Measurements from ENCODE around the gene LZTS2. TPM values are rescaled to one million over a fixed set of nuclear protein-coding genes. Genes with fewer than 3 reads are reported as not detected.

The LZTS2 gene
- total and polyA plus RNA-seq, 10 of the 15 experiments (the other 5 are each of a cell fraction or from before 2014, with no cell fraction given) = 0.08 to 13.4 (median 7.2) TPM

DNA sequence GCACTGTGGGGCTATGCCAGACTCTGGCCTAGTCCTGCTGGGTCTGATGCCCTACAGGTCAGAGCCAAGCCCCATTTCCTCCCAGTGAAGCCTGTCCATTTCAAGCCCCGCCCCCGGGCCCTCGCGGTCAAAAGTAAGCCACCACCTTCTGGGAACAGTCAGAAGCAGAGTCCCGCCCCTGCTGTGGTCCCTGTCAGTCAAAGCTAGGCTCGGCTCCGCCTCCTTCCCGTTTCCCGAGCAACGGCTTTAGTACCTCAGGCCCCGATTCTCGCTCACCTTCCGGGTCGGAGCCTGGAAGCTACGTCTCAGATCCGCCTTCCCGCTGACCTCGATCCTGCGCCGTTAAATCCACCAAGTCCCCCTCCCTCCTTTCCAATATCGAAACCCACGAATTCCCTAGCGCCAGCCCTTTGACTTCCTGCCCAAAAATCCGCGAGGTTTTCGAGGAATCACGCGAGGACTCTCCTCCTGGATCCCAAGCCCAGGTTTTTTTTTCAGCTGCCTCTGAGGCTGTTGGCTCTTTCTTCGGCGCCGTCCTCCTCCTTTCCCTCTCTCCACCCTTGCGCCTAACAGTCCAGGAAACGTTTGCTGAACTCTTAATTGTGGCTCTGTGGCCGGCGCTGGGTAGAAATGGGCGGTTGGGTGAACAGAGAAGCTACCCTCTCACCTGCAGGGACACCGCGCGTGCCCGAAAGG, 43.2 kb downstream of the LZTS2 start (continued):
- TF ChIP-seq POLR2AphosphoS5 (IDR thresholded peaks at IDR 0.05; ENCODE audit: low read length) (peak; percentile 78), NBN (IDR thresholded peaks at IDR 0.05) (0 out of 2 replicates have a peak, but pooled peaks have one; percentile 28), SP1 (IDR thresholded peaks at IDR 0.05; ENCODE audit: low read depth, low read length) (peak; percentile 21), ZZZ3 (IDR thresholded peaks at IDR 0.05; ENCODE audit: control insufficient read depth, insufficient read length, low read depth) (no peak), SREBF1 (IDR thresholded peaks at IDR 0.05; ENCODE audit: low read length) (no peak), SIX5 (IDR thresholded peaks at IDR 0.05; ENCODE audit: low read depth, low read length, severe bottlenecking) (no peak), NR2F1 (conservative IDR thresholded peaks at IDR 0.05) (no peak), TCF7 (IDR thresholded peaks at IDR 0.05; ENCODE audit: borderline replicate concordance) (no peak), ZNF24 (IDR thresholded peaks at IDR 0.05) (no peak), BACH1 (IDR thresholded peaks at IDR 0.05; ENCODE audit: borderline replicate concordance) (no peak), HCFC1 (IDR thresholded peaks at IDR 0.05; ENCODE audit: low read length) (no peak), PML (IDR thresholded peaks at IDR 0.05; ENCODE audit: low read length) (peak; percentile 61; the same call in 1 of the 2 replicates), EGR1 (IDR thresholded peaks at IDR 0.05; ENCODE audit: borderline replicate concordance in 1 of 2, low read depth in 2 of 2, low read length in 2 of 2) (0 out of 3 replicates have a peak, but pooled peaks of 1 of the 2 experiments have one; percentile 25), PAX8 (IDR thresholded peaks at IDR 0.05) (no peak), CBX3 (IDR thresholded peaks at IDR 0.05; ENCODE audit: borderline replicate concordance, low read depth) (no peak), ASH2L (IDR thresholded peaks at IDR 0.05; ENCODE audit: borderline replicate concordance, low read depth) (no peak), CBFB (IDR thresholded peaks at IDR 0.05; ENCODE audit: low read depth) (peak; percentile 73; the same call in 1 of the 2 replicates)
- TF ChIP-seq, protein P1, sequence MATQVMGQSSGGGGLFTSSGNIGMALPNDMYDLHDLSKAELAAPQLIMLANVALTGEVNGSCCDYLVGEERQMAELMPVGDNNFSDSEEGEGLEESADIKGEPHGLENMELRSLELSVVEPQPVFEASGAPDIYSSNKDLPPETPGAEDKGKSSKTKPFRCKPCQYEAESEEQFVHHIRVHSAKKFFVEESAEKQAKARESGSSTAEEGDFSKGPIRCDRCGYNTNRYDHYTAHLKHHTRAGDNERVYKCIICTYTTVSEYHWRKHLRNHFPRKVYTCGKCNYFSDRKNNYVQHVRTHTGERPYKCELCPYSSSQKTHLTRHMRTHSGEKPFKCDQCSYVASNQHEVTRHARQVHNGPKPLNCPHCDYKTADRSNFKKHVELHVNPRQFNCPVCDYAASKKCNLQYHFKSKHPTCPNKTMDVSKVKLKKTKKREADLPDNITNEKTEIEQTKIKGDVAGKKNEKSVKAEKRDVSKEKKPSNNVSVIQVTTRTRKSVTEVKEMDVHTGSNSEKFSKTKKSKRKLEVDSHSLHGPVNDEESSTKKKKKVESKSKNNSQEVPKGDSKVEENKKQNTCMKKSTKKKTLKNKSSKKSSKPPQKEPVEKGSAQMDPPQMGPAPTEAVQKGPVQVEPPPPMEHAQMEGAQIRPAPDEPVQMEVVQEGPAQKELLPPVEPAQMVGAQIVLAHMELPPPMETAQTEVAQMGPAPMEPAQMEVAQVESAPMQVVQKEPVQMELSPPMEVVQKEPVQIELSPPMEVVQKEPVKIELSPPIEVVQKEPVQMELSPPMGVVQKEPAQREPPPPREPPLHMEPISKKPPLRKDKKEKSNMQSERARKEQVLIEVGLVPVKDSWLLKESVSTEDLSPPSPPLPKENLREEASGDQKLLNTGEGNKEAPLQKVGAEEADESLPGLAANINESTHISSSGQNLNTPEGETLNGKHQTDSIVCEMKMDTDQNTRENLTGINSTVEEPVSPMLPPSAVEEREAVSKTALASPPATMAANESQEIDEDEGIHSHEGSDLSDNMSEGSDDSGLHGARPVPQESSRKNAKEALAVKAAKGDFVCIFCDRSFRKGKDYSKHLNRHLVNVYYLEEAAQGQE (IDR thresholded peaks at IDR 0.05; ENCODE audit: low read depth, low read length) = no peak
- TF ChIP-seq, protein P2, sequence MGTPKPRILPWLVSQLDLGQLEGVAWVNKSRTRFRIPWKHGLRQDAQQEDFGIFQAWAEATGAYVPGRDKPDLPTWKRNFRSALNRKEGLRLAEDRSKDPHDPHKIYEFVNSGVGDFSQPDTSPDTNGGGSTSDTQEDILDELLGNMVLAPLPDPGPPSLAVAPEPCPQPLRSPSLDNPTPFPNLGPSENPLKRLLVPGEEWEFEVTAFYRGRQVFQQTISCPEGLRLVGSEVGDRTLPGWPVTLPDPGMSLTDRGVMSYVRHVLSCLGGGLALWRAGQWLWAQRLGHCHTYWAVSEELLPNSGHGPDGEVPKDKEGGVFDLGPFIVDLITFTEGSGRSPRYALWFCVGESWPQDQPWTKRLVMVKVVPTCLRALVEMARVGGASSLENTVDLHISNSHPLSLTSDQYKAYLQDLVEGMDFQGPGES (IDR thresholded peaks at IDR 0.05) = no peak
